A549 (cell line): ENCODE data around the gene PFKFB4. TPM values are rescaled to one million over a fixed set of nuclear protein-coding genes. Genes with fewer than 3 reads are reported as not detected.

Experiments
- ATAC-seq, 2 experiments: fragments of 200-7000 bp in 1 of 2; fragments of >200 bp in 1 of 2; cut with Nextera tagmentation in 1 of 2; cut with Tn5 transposase in 1 of 2; 3 replicates each; pipeline versions ENCODE4 v1.8.0 to v1.9.1; 2018 to 2020; ENCODE audit warnings: mild to moderate bottlenecking in 1 of 2, moderate library complexity in 1 of 2
- CTCF ChIA-PET: fragments of 300-600 bp; sonication (Branson Sonifier 250); formaldehyde crosslinking; extraction: SDS; loops from one replicate; lab custom pipeline; 2021; ENCODE audit warnings: antibody characterized with exemption, inconsistent platforms; lab: Yijun Ruan, JAX
- POLR2A ChIA-PET: fragments of 350-600 bp; formaldehyde crosslinking; extraction: SDS; loops from one replicate; lab custom pipeline; 2021; ENCODE audit warnings: antibody characterized with exemption, inconsistent platforms; lab: Yijun Ruan, JAX
- DNase-seq, 2 experiments: peaks; one replicate each; pipeline versions ENCODE4 v3.0.0 to v3.0.0-alpha.2; 2011 to 2016; ENCODE audit warnings: low read depth in 1 of 2, low spot score in 1 of 2
- FAIRE-seq: peaks from 2 replicates; lab custom pipeline; 2011; peaks lifted over from hg19 to GRCh38; lab: Jason Lieb, UNC
- H3K27ac ChIP-seq, 2 experiments: fragments of >200 bp; sonication (Bioruptor Twin); formaldehyde crosslinking; 3 replicates each; pipeline ENCODE4 v1.5.1; 2016 to 2017
- H3K4me1 ChIP-seq: fragments of >200 bp; sonication (Bioruptor Twin); formaldehyde crosslinking; 3 replicates; pipeline ENCODE4 v1.6.1; 2016
- H3K4me2 ChIP-seq: fragments of >200 bp; sonication (Bioruptor Twin); formaldehyde crosslinking; 3 replicates; pipeline ENCODE4 v1.6.1; 2016
- H3K4me3 ChIP-seq: fragments of >200 bp; sonication (Bioruptor Twin); formaldehyde crosslinking; 3 replicates; pipeline ENCODE4 v1.5.1; 2016
- H3K9me3 ChIP-seq: fragments of >200 bp; sonication (Bioruptor Twin); formaldehyde crosslinking; 3 replicates; pipeline ENCODE4 v1.6.1; 2016
- CHD2 ChIP-seq: fragments of 150-350 bp; IDR thresholded peaks from 2 replicates; pipeline ENCODE4 v1.6.1; 2014; ENCODE audit warnings: low read length; ENCODE audit not compliant: partially characterized antibody
- CHD4 ChIP-seq: fragments of 200-600 bp; sonication (generic); IDR thresholded peaks from 2 replicates; pipeline ENCODE4 v1.6.1; 2016; ENCODE audit warnings: antibody characterized with exemption, mild to moderate bottlenecking, borderline replicate concordance
- CTCF ChIP-seq: fragments of >200 bp; sonication (Bioruptor Twin); formaldehyde crosslinking; IDR thresholded peaks from 3 replicates; pipeline ENCODE4 v1.5.1; 2016
- E2F6 ChIP-seq: IDR thresholded peaks from 2 replicates; pipeline ENCODE4 v1.6.1; 2012; ENCODE audit warnings: low read depth, borderline replicate concordance
- EHF ChIP-seq: fragments of 250-450 bp; sonication (Bioruptor Pico); IDR thresholded peaks from 2 replicates; pipeline ENCODE4 v1.5.0; 2020; ENCODE audit warnings: mild to moderate bottlenecking
- EP300 ChIP-seq, 2 experiments: fragments of >200 bp; sonication (Bioruptor Twin); formaldehyde crosslinking; IDR thresholded peaks; 2 replicates in 1 of 2; 3 replicates in 1 of 2; pipeline ENCODE4 v1.6.1; 2016 to 2017
- ESRRA ChIP-seq: fragments of 150-350 bp; IDR thresholded peaks from 2 replicates; pipeline ENCODE4 v1.6.1; 2014; ENCODE audit warnings: mild to moderate bottlenecking, low read length, borderline replicate concordance
- FOXS1 ChIP-seq: fragments of 250-450 bp; sonication (Bioruptor Pico); IDR thresholded peaks from 2 replicates; pipeline ENCODE4 v1.5.0; 2020; ENCODE audit warnings: mild to moderate bottlenecking, moderate library complexity
- HMGXB4 ChIP-seq: fragments of 250-450 bp; sonication (Bioruptor Pico); IDR thresholded peaks from 2 replicates; pipeline ENCODE4 v1.5.0; 2021; ENCODE audit warnings: mild to moderate bottlenecking, moderate library complexity, borderline replicate concordance
- HOXB13 ChIP-seq: fragments of 250-450 bp; sonication (Bioruptor Pico); IDR thresholded peaks from 2 replicates; pipeline ENCODE4 v1.5.0; 2020; ENCODE audit warnings: low read depth, mild to moderate bottlenecking, moderate library complexity
- JUNB ChIP-seq: fragments of >200 bp; sonication (Bioruptor Twin); formaldehyde crosslinking; IDR thresholded peaks from 2 replicates; pipeline ENCODE4 v1.6.1; 2016
- KDM5A ChIP-seq: fragments of 200-600 bp; sonication (generic); IDR thresholded peaks from 2 replicates; pipeline ENCODE4 v1.6.1; 2016; ENCODE audit warnings: antibody characterized with exemption, mild to moderate bottlenecking
- MAX ChIP-seq: IDR thresholded peaks from 2 replicates; pipeline ENCODE4 v1.6.1; 2012
- NPAS2 ChIP-seq: fragments of 250-450 bp; sonication (Bioruptor Pico); IDR thresholded peaks from 2 replicates; pipeline ENCODE4 v1.8.0; 2022; ENCODE audit warnings: mild to moderate bottlenecking, moderate library complexity, borderline replicate concordance
- PBX3 ChIP-seq: IDR thresholded peaks from 2 replicates; pipeline ENCODE4 v1.6.1; 2012
- POLR2A ChIP-seq: IDR thresholded peaks from 2 replicates; pipeline ENCODE4 v1.6.1; 2012; ENCODE audit warnings: mild to moderate bottlenecking, low read length
- RNF2 ChIP-seq: fragments of 200-600 bp; sonication (generic); IDR thresholded peaks from 2 replicates; pipeline ENCODE4 v1.6.1; 2016; ENCODE audit warnings: low read depth, mild to moderate bottlenecking, antibody characterized with exemption, moderate library complexity, borderline replicate concordance
- TP53 ChIP-seq: fragments of 250-450 bp; sonication (Bioruptor Pico); IDR thresholded peaks from 2 replicates; pipeline ENCODE4 v1.5.0; 2021; ENCODE audit warnings: mild to moderate bottlenecking, moderate library complexity
- USF2 ChIP-seq: fragments of 450-650 bp; IDR thresholded peaks from 2 replicates; pipeline ENCODE4 v1.6.1; 2014; ENCODE audit warnings: antibody characterized with exemption
- ZSCAN20 ChIP-seq: fragments of 250-450 bp; sonication (Bioruptor Pico); IDR thresholded peaks from 2 replicates; pipeline ENCODE4 v1.8.0; 2022; ENCODE audit warnings: mild to moderate bottlenecking, moderate library complexity
- WGBS: methylation state at CpG from one replicate; pipeline ENCODE4 v1.1.6; 2017; ENCODE audit errors: missing lambda C conversion rate; 5-methylcytosine and 5-hydroxymethylcytosine counted together
- polyA plus RNA-seq, 4 experiments: library from polyadenylated mRNA; depleted of rRNA in 3 of 4; stranded (reverse); fragments of >200 nt; fragmentation: RNase III in 1 of 4; extraction: RNeasy Plus Mini Kit Qiagen cat#74134 plus additional on column Dnase treatment in 1 of 4; gene quantifications; 2 replicates in 3 of 4; 3 replicates in 1 of 4; pipeline ENCODE4 v1.2.3, GENCODE V29; 2011 to 2017

PFKFB4 gene
- polyA plus RNA-seq, 2 of the 4 experiments (the other 2 are of a cell fraction): 8.4 to 20.9 TPM

GRCh38 chr3:48600711-48601621, 44.4 kb upstream of the PFKFB4 start:
- H3K4me3 ChIP-seq: no peak overlapping the region
- ChIA-PET CTCF (interaction anchor here (1.0 to 1.4 kb wide), 2 partner anchors 8 to 42 kb away, joined by 3 read pairs; partner anchors contain the start of gene UQCRC1), POLR2A (no interaction called here)
- TF ChIP-seq CHD4 (no peak), JUNB (no peak)
- FAIRE-seq (no peak), DNase-seq (no peak), ATAC-seq (no peak)
- H3K4me2 ChIP-seq: no peak overlapping the region
- 96% methylated on average over 9 of the region's 19 CpGs for WGBS
- peaks cover 41% of the 10 kb centered on the region for H3K4me1 ChIP-seq
- H3K27ac ChIP-seq: no peak overlapping the region
- H3K9me3 ChIP-seq: no peaks in the 10 kb centered on the region

- FAIRE-seq (no peak), DNase-seq (no peak), ATAC-seq (no peak)
- TF ChIP-seq PBX3 (no peak), TP53 (CRISPR knock-in tag) (no peak), ESRRA (no peak), USF2 (no peak), ZSCAN20 (CRISPR knock-in tag) (no peak), POLR2A (no peak), HMGXB4 (CRISPR knock-in tag) (no peak)
- ChIA-PET POLR2A (no interaction called here), CTCF (interaction anchor here (1.0 to 4.6 kb wide), 3 partner anchors 12 to 35 kb away, joined by 5 to 19 read pairs (median 5); partner anchors contain the start of gene SLC26A6)
- 98% methylated on average over 8 of the region's 12 CpGs for WGBS
- H3K4me2 ChIP-seq: peak overlapping the region; percentile 96
- peak overlapping the region; percentile 99 to 100 for H3K27ac ChIP-seq
- peaks cover 45% of the 10 kb centered on the region for H3K4me1 ChIP-seq
- no peak overlapping the region for H3K4me3 ChIP-seq
- no peaks in the 10 kb centered on the region for H3K9me3 ChIP-seq
These were observed 43.1 kb upstream of the PFKFB4 start for GRCh38 chr3:48599509-48600285.

- no peaks in the 10 kb centered on the region for H3K9me3 ChIP-seq
- no peak for DNase-seq
- FAIRE-seq: no peak
- 80% methylated on average over 8 of the region's 11 CpGs for WGBS
- ChIA-PET POLR2A (interaction anchor here (0.5 kb wide), 1 partner anchor 108 kb away, joined by 3 read pairs; no protein-coding TSS in a partner anchor), CTCF (interaction anchor here (0.6 to 4.6 kb wide), 6 partner anchors 13 to 63 kb away, joined by 3 to 19 read pairs (median 6); partner anchors contain the start of genes CELSR3 and SLC26A6)
- 0 out of 3 replicates have a peak overlapping the region, but pooled peaks have one; percentile 8 for H3K4me3 ChIP-seq
- ATAC-seq: no peak
- peak overlapping the region; percentile 99 to 100 for H3K27ac ChIP-seq
- peak overlapping the region; percentile 96 for H3K4me2 ChIP-seq
- peaks cover 45% of the 10 kb centered on the region for H3K4me1 ChIP-seq
- TF ChIP-seq HOXB13 (CRISPR knock-in tag) (no peak), EP300 (IDR thresholded peaks at IDR 0.05) (no peak), RNF2 (no peak), KDM5A (no peak), FOXS1 (CRISPR knock-in tag) (no peak), ZSCAN20 (CRISPR knock-in tag) (no peak), PBX3 (no peak), E2F6 (no peak), CHD2 (no peak), MAX (no peak), USF2 (no peak), CTCF (no peak), NPAS2 (CRISPR knock-in tag) (no peak), EHF (CRISPR knock-in tag) (no peak)
These were observed 42.5 kb upstream of the PFKFB4 start for GRCh38 chr3:48599077-48599501.
